ENCODE data around the gene C14orf93.

DNA sequence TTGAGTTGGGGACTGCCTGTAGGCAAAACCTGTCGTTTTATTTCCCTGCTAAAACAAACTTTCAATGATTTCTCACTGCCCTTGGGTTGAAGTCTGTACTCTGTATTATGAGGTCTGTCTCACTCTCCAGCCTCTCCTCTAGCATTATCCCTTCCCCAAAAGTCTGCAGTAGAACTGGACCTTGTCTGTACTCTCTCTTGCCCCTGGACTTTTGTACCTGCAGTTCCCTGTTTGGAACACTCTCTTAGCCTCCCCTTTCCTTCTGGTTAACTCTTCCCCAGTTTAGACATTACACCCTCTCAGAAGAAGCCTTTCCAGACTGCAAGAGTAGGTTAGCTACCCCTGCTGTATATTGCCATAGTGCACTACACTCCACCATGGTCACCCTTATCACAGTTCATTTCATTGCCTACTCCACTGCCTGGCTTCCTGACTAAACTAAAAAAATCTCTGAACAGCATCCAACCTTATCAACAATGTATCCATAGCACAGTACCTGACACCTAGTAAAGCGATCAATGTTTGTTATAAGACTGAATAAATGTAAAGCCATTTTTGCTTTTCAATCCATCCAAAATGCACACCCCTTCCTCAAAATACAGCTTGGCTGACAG is 23.9 kb downstream of the C14orf93 start:
- TF ChIP-seq, protein P1, sequence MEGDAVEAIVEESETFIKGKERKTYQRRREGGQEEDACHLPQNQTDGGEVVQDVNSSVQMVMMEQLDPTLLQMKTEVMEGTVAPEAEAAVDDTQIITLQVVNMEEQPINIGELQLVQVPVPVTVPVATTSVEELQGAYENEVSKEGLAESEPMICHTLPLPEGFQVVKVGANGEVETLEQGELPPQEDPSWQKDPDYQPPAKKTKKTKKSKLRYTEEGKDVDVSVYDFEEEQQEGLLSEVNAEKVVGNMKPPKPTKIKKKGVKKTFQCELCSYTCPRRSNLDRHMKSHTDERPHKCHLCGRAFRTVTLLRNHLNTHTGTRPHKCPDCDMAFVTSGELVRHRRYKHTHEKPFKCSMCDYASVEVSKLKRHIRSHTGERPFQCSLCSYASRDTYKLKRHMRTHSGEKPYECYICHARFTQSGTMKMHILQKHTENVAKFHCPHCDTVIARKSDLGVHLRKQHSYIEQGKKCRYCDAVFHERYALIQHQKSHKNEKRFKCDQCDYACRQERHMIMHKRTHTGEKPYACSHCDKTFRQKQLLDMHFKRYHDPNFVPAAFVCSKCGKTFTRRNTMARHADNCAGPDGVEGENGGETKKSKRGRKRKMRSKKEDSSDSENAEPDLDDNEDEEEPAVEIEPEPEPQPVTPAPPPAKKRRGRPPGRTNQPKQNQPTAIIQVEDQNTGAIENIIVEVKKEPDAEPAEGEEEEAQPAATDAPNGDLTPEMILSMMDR (IDR thresholded peaks at IDR 0.05) = no peak
- TF ChIP-seq POLR2A (IDR thresholded peaks at IDR 0.05) (no peak), POLR2AphosphoS5 (IDR thresholded peaks at IDR 0.05) (no peak)
